CD4-positive, alpha-beta T cell treated with Interleukin-10 for 1 hour (primary cell): ENCODE data around the gene DIAPH1.

Source experiments
- DNase-seq: peaks from one replicate; pipeline ENCODE4 v3.0.0-alpha.2; 2020

DIAPH1 gene

GRCh38 chr5:141609044-141609443 is 9.8 kb downstream of the DIAPH1 start:
- DNase-seq, result no peak

DNA sequence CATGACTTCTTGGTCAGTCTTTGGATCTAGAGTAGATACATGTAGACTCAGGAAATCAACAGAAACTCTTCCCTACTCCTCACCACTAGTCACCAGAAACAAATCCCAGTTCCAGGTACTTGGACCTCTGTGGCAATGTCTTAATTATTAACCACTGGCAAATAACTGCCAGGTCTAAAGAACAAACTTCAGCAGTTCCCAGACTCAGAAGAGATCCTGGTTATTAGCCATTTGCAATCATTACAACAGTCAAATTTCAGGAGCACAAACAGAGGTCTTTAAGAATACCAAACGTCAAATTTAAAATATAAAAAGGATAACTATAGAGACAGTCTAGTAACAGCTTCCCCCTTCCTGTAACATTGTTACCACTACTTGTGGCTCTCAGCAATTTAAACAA is 10.2 kb downstream of the DIAPH1 start:
- no peak for DNase-seq

DNA sequence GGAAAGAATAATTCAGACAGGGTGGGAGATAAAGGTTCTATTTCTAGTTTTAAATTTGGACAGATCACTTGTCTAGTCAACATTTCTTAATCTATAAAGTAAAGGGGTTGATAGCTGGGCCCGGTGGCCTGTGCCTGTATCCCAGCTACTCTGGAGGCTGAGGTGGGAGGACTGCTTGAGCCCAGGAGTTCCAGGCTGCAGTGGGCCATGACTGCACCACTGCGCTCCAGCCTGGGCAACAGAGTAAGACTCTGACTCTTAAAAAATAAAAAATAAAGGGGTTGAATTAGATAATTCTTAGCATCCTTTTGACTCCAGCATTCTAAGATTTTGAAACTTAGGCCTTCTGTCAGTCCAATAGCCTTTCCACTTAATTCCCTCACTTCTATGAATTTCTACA is 10.8 kb downstream of the DIAPH1 start:
- no peak for DNase-seq

DNA sequence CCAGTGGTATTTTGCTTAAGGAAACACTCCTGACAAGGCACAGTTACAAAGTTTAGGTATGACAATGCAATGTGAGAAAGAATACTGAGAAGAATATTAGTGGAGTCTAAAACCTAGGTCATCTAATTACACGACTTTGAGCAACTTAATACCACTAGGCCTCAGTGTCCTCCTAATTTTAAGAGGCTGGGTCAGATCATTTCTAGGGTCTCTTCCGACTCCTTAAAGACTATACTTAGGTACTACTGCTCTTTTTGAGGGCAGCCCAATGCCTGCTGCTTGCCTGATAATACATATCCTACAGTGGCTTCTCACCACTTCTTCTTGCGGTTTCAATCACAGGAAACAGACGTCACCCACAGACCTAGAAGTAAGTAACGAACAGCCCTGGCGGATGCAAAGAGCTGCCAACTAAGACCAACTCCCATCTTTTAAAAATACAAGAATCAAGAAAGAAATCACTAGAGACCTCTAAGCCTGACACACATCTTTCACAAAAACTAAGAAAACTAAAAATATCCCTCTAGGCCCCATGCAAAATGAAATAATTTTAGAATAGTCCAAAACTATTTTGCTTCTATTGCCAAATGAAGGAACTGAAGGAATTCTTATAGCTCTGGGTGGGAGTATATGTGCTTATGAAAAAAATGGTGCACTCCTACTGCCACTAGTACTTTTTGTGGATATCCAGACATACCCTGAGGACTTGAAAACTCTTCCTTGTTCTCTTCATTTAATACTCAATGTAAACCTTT is 13.1 kb downstream of the DIAPH1 start:
- peak; percentile 88 for DNase-seq

DNA sequence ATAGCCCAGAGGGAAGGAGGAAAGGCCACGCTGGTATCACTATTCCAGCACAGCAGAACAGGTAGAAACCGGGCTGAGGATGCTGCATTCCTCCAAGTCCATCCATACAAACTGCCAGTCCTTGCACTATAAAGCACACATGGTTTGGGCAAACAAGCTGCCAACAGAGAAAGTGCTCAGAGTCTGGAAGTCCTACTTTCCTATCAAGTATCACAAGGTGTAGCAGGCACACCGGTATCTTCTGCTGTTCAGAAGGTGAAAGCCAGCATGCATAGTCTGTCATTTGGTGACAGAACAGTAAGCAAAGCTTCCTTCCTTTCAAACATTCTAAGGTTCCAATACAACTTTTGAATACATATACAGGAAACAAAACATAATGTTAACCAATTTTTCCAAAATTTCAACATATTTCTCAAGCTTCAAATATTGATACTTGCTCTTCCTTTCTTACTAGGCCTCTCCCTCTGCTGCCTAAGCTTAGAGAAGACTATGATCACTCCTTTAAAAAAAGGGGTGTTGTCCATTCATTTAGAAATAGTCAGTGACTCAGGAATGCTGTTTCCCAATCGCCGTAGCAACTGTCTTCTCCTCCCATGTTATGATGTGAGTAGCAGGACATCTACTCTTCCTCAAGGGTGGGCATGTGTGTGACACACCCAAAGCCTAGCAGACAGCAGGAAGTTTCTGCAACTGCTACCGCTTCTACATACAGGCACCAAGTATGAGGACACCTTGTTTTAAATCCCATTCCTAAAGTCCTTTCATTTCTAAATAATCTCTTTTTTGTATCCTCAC is 14.7 kb downstream of the DIAPH1 start:
- DNase-seq, result peak; percentile 46

DNA sequence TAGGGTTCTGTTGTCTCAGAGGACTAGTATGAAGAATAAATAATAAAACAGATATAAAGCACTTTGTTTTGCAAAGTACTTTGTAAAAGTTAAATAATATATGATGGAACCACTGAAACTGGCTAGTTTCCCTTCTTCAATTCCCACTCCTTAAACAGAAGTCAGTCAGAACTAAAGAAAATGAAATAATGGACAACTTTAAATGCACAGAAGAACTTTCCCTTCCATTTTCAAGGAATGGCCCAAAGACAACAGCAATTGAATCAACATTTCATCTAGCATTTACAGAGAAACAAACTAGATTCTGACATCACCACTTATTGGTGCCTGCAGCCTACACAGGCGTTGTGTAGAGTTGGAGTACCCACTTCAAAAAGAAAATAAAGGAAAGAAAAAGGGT is 16.2 kb downstream of the DIAPH1 start:
- no peak for DNase-seq

GRCh38 chr5:141598391-141599345 is 20.1 kb downstream of the DIAPH1 start:
- DNase-seq, result no peak

DNA sequence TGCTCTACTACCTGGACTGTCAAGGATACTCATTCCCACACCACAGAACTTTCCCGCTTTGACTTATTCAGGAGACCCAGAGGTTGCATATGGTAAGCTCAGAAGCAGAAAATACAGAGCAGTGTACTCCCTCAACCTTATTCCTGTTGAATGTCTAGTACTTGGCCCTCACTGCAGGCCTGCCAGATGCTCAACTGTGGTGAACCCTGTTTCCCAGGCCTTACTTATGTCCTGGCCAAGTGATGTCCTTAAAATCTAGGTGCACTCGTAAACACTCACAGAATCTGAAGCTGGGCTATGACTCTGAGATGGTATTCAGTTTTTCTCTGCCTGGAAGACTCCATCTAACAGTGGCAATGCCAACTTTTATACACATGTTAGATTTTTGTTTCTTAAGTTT is 21.0 kb downstream of the DIAPH1 start:
- DNase-seq, result no peak

- no peak for DNase-seq
These were observed 21.4 kb downstream of the DIAPH1 start for GRCh38 chr5:141597394-141597793.

DNA sequence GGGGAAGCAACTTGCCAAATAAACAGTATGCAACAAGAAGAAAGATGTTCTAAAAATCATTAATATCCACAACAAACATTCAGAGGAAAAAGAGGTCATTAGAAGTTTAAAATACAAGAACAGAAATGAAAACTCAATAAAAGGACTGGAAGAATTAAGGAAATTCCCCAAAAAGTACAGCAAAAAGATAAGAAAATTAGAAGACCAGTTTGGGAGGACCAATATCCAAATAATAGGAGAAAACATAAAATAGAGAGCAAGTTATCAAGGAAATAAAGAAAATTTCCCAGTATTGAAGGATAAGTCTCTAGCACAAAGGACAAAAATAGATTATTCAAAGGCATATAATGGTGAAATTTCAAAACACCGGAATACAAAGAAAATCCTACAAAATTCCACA is 21.9 kb downstream of the DIAPH1 start:
- no peak for DNase-seq

DNA sequence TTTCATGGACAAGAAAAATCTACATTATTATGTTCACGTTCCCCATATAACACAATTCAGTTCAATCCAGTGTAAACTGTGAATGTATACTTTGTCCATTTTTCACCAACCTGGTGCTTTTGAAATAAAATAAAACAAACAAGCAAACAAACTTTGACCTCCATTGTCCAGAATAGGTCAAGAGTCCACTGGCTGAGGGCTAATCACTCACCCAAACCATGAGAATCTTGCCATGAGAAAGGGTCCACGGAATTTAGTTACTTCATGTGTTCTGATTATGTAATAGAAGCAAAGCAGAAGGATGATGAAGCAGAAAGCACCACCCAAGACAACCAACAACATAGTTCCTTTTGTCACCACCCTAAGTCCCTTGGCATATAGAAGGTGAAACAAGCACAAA is 28.7 kb downstream of the DIAPH1 start:
- DNase-seq, result no peak

GRCh38 chr5:141586246-141586645 is 32.6 kb downstream of the DIAPH1 start:
- no peak for DNase-seq

- no peak for DNase-seq
These were observed 33.2 kb downstream of the DIAPH1 start for GRCh38 chr5:141585594-141585993.

- DNase-seq, result no peak
These were observed 44.7 kb downstream of the DIAPH1 start for GRCh38 chr5:141574122-141574510.

DNA sequence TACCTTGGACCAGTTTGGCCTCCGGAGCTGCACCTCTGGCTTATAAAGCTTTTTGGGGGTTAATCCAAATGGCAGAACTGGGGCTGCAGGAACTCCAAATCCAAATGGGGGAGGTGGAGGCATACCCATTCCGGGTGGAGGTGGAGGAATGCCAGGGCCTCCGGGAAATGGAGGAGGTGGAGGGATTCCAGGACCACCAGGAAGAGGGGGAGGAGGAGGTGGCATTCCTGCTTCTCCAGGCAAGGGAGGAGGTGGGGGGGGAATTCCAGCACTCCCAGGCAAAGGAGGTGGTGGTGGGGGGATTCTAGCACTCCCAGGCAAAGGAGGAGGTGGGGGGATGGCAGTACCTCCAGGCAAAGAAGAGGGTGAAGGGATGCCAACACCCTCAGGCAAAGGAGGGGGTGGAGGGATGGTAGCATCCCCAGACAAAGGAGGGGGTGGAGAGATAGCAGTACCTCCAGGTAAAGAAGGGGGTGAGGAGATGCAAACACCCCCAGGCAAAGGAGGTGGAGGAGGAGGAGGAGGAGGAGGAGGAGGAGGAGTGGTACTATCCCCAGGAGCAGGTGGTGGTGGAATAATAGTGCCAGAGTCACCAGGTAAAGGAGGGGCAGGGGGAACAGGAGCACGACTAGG is 45.2 kb downstream of the DIAPH1 start:
- DNase-seq, result no peak

DNA sequence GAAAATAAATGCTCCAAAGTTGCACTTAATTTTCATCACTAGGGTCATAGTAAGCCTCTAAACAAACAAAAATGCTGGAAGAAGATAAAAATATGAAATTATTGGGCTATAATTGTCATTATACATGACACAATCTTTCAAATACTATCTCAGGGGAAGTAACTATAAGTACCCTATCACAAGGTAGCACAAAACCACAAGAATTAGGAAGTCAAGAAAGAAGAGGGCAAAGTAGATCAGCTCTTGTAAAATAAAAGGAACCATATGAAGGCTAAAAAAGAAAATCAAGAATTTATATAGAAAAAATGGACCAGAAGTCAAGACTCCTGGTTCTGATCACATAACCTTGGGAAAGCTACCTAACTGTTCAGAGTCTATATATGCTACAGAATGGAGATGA is 48.1 kb downstream of the DIAPH1 start:
- no peak for DNase-seq

DNA sequence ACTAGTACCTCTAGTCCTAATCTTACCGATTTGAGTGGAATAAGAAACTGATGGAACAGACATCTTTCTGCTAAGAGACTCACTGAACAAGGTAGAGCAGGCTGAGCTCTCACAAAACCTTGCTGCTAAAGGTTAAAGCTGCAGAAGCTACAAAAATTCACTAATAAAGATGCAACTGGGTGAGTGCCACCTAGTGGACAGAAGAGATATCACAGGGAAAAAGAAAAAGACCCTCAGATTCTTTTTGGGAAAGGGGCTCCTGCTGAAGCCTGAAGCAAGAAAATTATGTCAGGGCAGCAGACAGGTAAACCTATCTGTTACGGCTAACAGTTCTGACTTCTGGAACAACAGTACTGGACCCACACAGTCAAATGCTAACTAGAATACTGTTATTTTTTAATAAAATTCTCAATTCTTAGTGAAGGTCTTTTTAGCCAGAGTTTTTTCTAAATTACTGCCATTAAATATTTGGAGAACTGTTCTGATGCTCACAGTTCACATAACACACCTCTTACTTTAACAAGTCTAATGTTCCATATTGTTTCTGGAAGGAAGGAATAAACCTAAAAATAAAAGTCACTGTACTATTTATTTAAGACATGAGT is 51.2 kb downstream of the DIAPH1 start:
- DNase-seq, result peak; percentile 46

DNA sequence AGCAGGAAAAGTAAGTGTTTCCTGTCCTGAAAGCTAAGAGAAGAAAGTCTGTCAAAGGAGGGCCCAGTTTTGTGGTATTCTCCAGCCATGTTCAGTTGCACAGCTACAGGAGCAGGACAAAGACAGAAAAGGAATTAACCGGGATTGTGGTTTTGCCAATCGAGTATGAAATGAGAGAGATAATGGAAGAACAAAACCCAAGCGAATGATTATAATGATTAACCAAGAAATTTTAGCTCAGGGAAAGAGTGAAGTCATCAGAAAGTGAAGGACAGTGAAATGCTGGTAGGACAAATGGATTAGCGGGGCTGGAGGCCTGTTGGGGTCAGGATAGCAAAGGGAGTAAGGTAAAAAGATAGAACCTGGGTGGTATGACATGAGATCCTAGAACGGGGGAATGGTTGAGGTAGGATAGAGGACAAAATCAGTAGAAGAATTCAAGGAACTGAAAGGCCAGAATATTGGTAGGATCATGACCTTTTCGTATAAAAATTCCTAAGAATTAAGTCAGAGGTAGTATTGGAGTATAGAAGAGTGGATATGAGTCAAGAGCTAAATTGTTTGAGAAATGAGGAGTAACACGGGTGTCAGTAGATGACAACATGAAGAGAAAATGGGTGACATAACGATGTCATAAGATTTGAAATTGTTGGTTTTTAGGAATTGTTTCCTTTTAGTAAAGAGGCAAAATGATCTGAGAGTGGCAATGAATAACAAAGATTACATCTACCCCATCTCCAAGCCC is 52.8 kb downstream of the DIAPH1 start:
- DNase-seq, result no peak

- peak; percentile 93 for DNase-seq
These were observed 54.5 kb downstream of the DIAPH1 start for GRCh38 chr5:141564216-141564692.

GRCh38 chr5:141560725-141561483 is 57.9 kb downstream of the DIAPH1 start:
- DNase-seq, result no peak

DNA sequence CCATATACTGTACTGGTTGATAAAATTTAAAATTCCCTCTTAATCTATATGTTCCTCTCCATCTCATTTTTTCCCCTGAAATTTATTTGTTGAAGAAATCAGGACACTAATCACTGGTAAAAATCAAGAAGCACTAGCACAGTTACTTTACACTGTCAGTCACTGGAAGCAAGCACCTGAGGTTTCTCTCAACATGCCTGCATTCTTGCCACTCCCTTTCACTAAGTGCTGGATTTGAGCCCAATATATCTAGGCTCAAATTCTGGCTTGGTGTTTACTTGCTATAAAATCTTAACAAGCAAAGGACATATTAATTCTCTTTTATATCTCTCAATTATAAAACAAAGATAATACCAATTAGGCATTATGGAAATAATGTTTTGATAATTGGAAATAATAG is 58.6 kb downstream of the DIAPH1 start:
- no peak for DNase-seq
